Heart right ventricle (tissue), 16 donors: ENCODE results near the gene ZNF79. TPM values are rescaled to one million over a fixed set of nuclear protein-coding genes. Genes with fewer than 3 reads are reported as not detected.

Source experiments
- ATAC-seq, 8 donors: fragments of 200-7000 bp; cut with Tn5 transposase; one replicate each; pipeline ENCODE4 v1.9.1; 2020; ENCODE audit warnings: mild to moderate bottlenecking in 8 of 8, moderate library complexity in 8 of 8, moderate number of reproducible peaks in 1 of 8
- DNase-seq, 2 donors: peaks; one replicate each; pipeline ENCODE4 v3.0.0-alpha.2; 2020
- H3K27ac ChIP-seq, 10 donors: fragments of 200-600 bp; sonication (generic) in 2 of 10; one replicate each; pipeline versions ENCODE4 v1.5.0 to v1.8.0; 2020 to 2022; ENCODE audit warnings: mild to moderate bottlenecking in 3 of 10
- H3K27me3 ChIP-seq, 7 donors: fragments of 200-600 bp; one replicate each; pipeline ENCODE4 v1.8.0; 2021 to 2022; ENCODE audit warnings: mild to moderate bottlenecking in 2 of 7
- H3K36me3 ChIP-seq, 9 donors: fragments of 200-600 bp; sonication (generic) in 1 of 9; one replicate each; pipeline versions ENCODE4 v1.5.0 to v1.8.0; 2020 to 2022; ENCODE audit warnings: mild to moderate bottlenecking in 2 of 9
- H3K4me1 ChIP-seq, 9 donors: fragments of 200-600 bp; sonication (generic) in 1 of 9; one replicate each; pipeline versions ENCODE4 v1.5.0 to v1.8.0; 2020 to 2022; ENCODE audit warnings: mild to moderate bottlenecking in 4 of 9
- H3K4me3 ChIP-seq, 10 donors: fragments of 200-600 bp; sonication (generic) in 2 of 10; one replicate each; pipeline versions ENCODE4 v1.5.0 to v1.8.0; 2020 to 2022; ENCODE audit warnings: mild to moderate bottlenecking in 7 of 10, moderate library complexity in 2 of 10
- H3K9me3 ChIP-seq, 11 donors: fragments of 200-600 bp in 10 of 11; sonication (generic) in 2 of 11; one replicate each; pipeline versions ENCODE4 v1.5.0 to v1.8.0; 2013 to 2022; ENCODE audit warnings: mild to moderate bottlenecking in 2 of 11, control low read depth in 1 of 11, moderate library complexity in 1 of 11
- CTCF ChIP-seq, 9 donors: fragments of 200-600 bp; sonication (generic) in 2 of 9; IDR thresholded peaks; one replicate each; pipeline versions ENCODE4 v1.5.0 to v1.8.0; 2021 to 2022; ENCODE audit warnings: antibody characterized with exemption in 9 of 9, mild to moderate bottlenecking in 5 of 9, moderate library complexity in 1 of 9
- WGBS, 2 donors: extraction: QIAGEN DNeasy Blood & Tissue Kit; methylation state at CpG; one replicate each; pipeline ENCODE4 v1.1.7; 2013; ENCODE audit warnings: inconsistent platforms in 1 of 2; 5-methylcytosine and 5-hydroxymethylcytosine counted together
- intact Hi-C, 10 donors: fragments of 100-400 bp; cut with DNase I; formaldehyde crosslinking; loops; one replicate each; pipeline versions ENCODE4 v1.11.1 to v1.14.2; 2022
- polyA plus RNA-seq, 2 donors: library from polyadenylated mRNA; stranded (reverse); fragments of 200-250 nt; gene quantifications; one replicate each; pipeline ENCODE4 v1.2.3, GENCODE V29; 2013
- total RNA-seq, 10 donors: library from RNA; stranded (reverse); fragmentation: NEBNext Ultra II Directional in 3 of 10; extraction: Animal tissue kit (Norgen Biotek cat#: 25700) in 3 of 10; gene quantifications; one replicate each; pipeline versions ENCODE4 v1.2.1 to v1.2.4, GENCODE V29; 2021 to 2023
- donor health status: Arrhythmogenic right ventricular cardiomyopathy.
- donor health status: ischemic (EF 13 %, LVEDD 7.1; RV severe dilation, severe dysfunction).
- donor health status: healthy with polysubstance abuse.
- donor health status: DM: no; HTN: yes; CAD: no.
- donor health status: DM: no; HTN: no; CAD: no.
- donor health status: ischemic (EF 25% LVEDD 6.9; RV normal size, moderate dysfunction).
- donor health status: ischemic (EF 25% LVEDD 5.7; RV mildly dilated, moderate dysfunction).
- donor health status: healthy.
- donor health status: DM: yes; HTN: yes; CAD: no.
- donor health status: Ischemic cardiomyopathy.
- donor health status: ischemic (EF 35%, LVEDD 5.7; RV mildly dilated, moderate dysfunction).
- donor health status: nonischemic (EF 11% LVEDD 7.7; RV severe dilation, severe dysfunction).
- donor health status: DM: yes; HTN: yes; CAD: no.
- donor health status: PGD.
- donor health status: ischemic (EF 29% LVEDD 5.4; RV normal size, mild dysfunction).
- donor health status: nonischemic (EF 23%, LVEDD 6.1; RV moderate dilation, normal function).

The ZNF79 gene
- total and polyA plus RNA-seq, 12 donors = 2.1 to 8.3 (median 5.8) TPM

GRCh38 chr9:127422787-127423186 is 1.4 kb upstream of the ZNF79 start:
- H3K9me3 ChIP-seq = no peaks in the 10 kb centered on the region
- peaks cover 13 to 55% (median 36%) of the 10 kb centered on the region in 9 donors for H3K4me1 ChIP-seq
- ATAC-seq (no peak), DNase-seq (no peak)
- intact Hi-C loops = loop anchor here in 2 of 10 donors (10.0 kb wide), 1 partner anchor 198 kb away; no protein-coding TSS in a partner anchor
- H3K36me3 ChIP-seq = peaks cover 0 to 13% (median 0%) of the 10 kb centered on the region in 9 donors
- H3K27ac ChIP-seq = peak overlapping the region in 3 of 10 donors; percentile 87 to 94 (median 91)
- WGBS, 2 donors = 47 to 50% methylated on average over 6 of the region's 6 CpGs
- TF ChIP-seq CTCF (IDR thresholded peaks at IDR 0.05) = no peak
- no peaks in the 10 kb centered on the region for H3K27me3 ChIP-seq
- peak overlapping the region in 9 of 10 donors; percentile 67 to 100 (median 84) for H3K4me3 ChIP-seq

GRCh38 chr9:127423476-127423933 is 677 bp upstream of the ZNF79 start:
- peak in 4 of 8 donors; percentile 2 to 12 (median 6) for ATAC-seq
- Histone ChIP-seq H3K9me3 (no peaks in the 10 kb centered on the region), H3K27me3 (no peaks in the 10 kb centered on the region), H3K27ac (peak overlapping the region; percentile 81 to 95 (median 88)), H3K4me3 (peak overlapping the region; percentile 67 to 100 (median 84)), H3K4me1 (peaks cover 13 to 54% (median 36%) of the 10 kb centered on the region in 9 donors), H3K36me3 (peaks cover 0 to 20% (median 0%) of the 10 kb centered on the region in 9 donors)
- no peak for DNase-seq
- intact Hi-C loops = loop anchor here in 2 of 10 donors (10.0 kb wide), 1 partner anchor 199 kb away; no protein-coding TSS in a partner anchor
- WGBS, 2 donors = 1 to 2% methylated on average over 9 of the region's 9 CpGs
- TF ChIP-seq CTCF (IDR thresholded peaks at IDR 0.05) = no peak

GRCh38 chr9:127424676-127424999 is 456 bp downstream of the ZNF79 start:
- Histone ChIP-seq H3K4me3 (peak overlapping the region; percentile 67 to 100 (median 84)), H3K27ac (peak overlapping the region; percentile 81 to 95 (median 88)), H3K4me1 (peaks cover 13 to 48% (median 36%) of the 10 kb centered on the region in 9 donors), H3K36me3 (peaks cover 0 to 32% (median 11%) of the 10 kb centered on the region in 9 donors), H3K27me3 (no peaks in the 10 kb centered on the region), H3K9me3 (no peaks in the 10 kb centered on the region)
- ATAC-seq (no peak), DNase-seq (no peak)
- intact Hi-C loops = loop anchor here in 3 of 10 donors (2.0 to 10.0 kb wide), 2 partner anchors 26 to 200 kb away; partner anchors contain the start of genes LRSAM1 (in 1 of the 3) and RPL12 (in 1 of the 3)
- no peak for TF ChIP-seq CTCF (IDR thresholded peaks at IDR 0.05)
- WGBS, 2 donors = 0 to 1% methylated on average over 13 of the region's 13 CpGs

GRCh38 chr9:127426756-127427155 is 2.6 kb downstream of the ZNF79 start:
- no peak overlapping the region for H3K4me3 ChIP-seq
- H3K4me1 ChIP-seq = peaks cover 13 to 48% (median 36%) of the 10 kb centered on the region in 9 donors
- TF ChIP-seq CTCF (IDR thresholded peaks at IDR 0.05) = no peak
- H3K9me3 ChIP-seq = no peaks in the 10 kb centered on the region
- intact Hi-C loops = loop anchor here in 2 of 10 donors (10.0 kb wide), 1 partner anchor 202 kb away; no protein-coding TSS in a partner anchor
- WGBS, 2 donors = 86 to 91% methylated on average over 2 of the region's 2 CpGs
- peaks cover 0 to 51% (median 18%) of the 10 kb centered on the region in 9 donors for H3K36me3 ChIP-seq
- DNase-seq (no peak), ATAC-seq (no peak)
- H3K27ac ChIP-seq = no peak overlapping the region
- H3K27me3 ChIP-seq = no peaks in the 10 kb centered on the region
